Activated CD4-positive, alpha-beta T cell treated with anti-CD3 and anti-CD28 coated beads for 36 hours (primary cell): ENCODE data around the gene BNIP1. TPM values are rescaled to one million over a fixed set of nuclear protein-coding genes. Genes with fewer than 3 reads are reported as not detected.

Experiments
- ATAC-seq: fragments of 200-7000 bp; cut with Tn5 transposase; one replicate; pipeline ENCODE4 v1.10.0; 2021; ENCODE audit warnings: mild to moderate bottlenecking, moderate library complexity
- CTCF ChIA-PET: fragments of 350-600 bp; sonication (Branson Sonifier 250); formaldehyde crosslinking; loops from one replicate; lab custom pipeline; 2021; ENCODE audit warnings: antibody characterized with exemption; lab: Charles Lee
- POLR2A ChIA-PET: fragments of 350-600 bp; sonication (Branson Sonifier 250); formaldehyde crosslinking; loops from one replicate; lab custom pipeline; 2021; ENCODE audit warnings: antibody characterized with exemption, inconsistent platforms; lab: Charles Lee
- DNase-seq: peaks from one replicate; pipeline ENCODE4 v3.0.0-alpha.2; 2020
- H3K27ac Mint-ChIP-seq: one replicate; pipeline ENCODE4 v1.8.0; 2021; ENCODE audit warnings: mixed read lengths
- H3K27me3 Mint-ChIP-seq: one replicate; pipeline ENCODE4 v1.8.0; 2021; ENCODE audit warnings: mixed read lengths
- H3K36me3 Mint-ChIP-seq: one replicate; pipeline ENCODE4 v1.8.0; 2021; ENCODE audit warnings: low read depth, mixed read lengths
- H3K4me1 Mint-ChIP-seq: one replicate; pipeline ENCODE4 v1.8.0; 2021; ENCODE audit warnings: mixed read lengths
- H3K4me3 Mint-ChIP-seq: one replicate; pipeline ENCODE4 v1.8.0; 2021; ENCODE audit warnings: mild to moderate bottlenecking, moderate library complexity, mixed read lengths
- H3K9me3 Mint-ChIP-seq: one replicate; pipeline ENCODE4 v1.8.0; 2021; ENCODE audit warnings: low read depth, mixed read lengths
- intact Hi-C, 2 experiments: fragments of 100-400 bp; cut with DNase I in 1 of 2; cut with micrococcal nuclease in 1 of 2; formaldehyde crosslinking; loops; one replicate each; pipeline versions ENCODE4 v1.14.2 to v1.15.1; 2022 to 2024; cut with DNase I, micrococcal nuclease
- total RNA-seq, 2 experiments: library from RNA; stranded (reverse); gene quantifications; one replicate each; pipeline ENCODE4 v1.2.3, GENCODE V29; 2021

Gene BNIP1
- total RNA-seq, 2 experiments from 2014 or later = 24.2 to 26.8 TPM

GRCh38 chr5:173165177-173166016 is 21.1 kb downstream of the BNIP1 start:
- Mint-ChIP-seq H3K36me3 (peaks cover 15% of the 10 kb centered on the region), H3K4me1 (no peaks in the 10 kb centered on the region), H3K9me3 (no peaks in the 10 kb centered on the region), H3K4me3 (no peak overlapping the region), H3K27me3 (no peaks in the 10 kb centered on the region), H3K27ac (no peak overlapping the region)
- DNase-seq (no peak), ATAC-seq (no peak)
- intact Hi-C loops = loop anchor here (1.0 to 5.0 kb wide), 3 partner anchors 117 to 167 kb away; no protein-coding TSS in a partner anchor
- POLR2A ChIA-PET = no interaction called here
- CTCF ChIA-PET = interaction anchor here (1.0 kb wide), 1 partner anchor 8 kb away, joined by 3 read pairs; no protein-coding TSS in a partner anchor

GRCh38 chr5:173172166-173172565 is 27.8 kb downstream of the BNIP1 start:
- DNase-seq (no peak), ATAC-seq (no peak)
- intact Hi-C loops = no loop called here
- Mint-ChIP-seq H3K4me3 (no peak overlapping the region), H3K27ac (no peak overlapping the region), H3K4me1 (no peaks in the 10 kb centered on the region), H3K9me3 (no peaks in the 10 kb centered on the region), H3K27me3 (no peaks in the 10 kb centered on the region), H3K36me3 (no peaks in the 10 kb centered on the region)
- CTCF ChIA-PET = no interaction called here
- POLR2A ChIA-PET = no interaction called here

GRCh38 chr5:173175523-173175922 is 31.2 kb downstream of the BNIP1 start:
- CTCF ChIA-PET = interaction anchor here (0.6 to 1.0 kb wide), 2 partner anchors 80 to 215 kb away, joined by 3 read pairs; no protein-coding TSS in a partner anchor
- DNase-seq (no peak), ATAC-seq (no peak)
- Mint-ChIP-seq H3K4me1 (no peaks in the 10 kb centered on the region), H3K36me3 (no peaks in the 10 kb centered on the region), H3K9me3 (peaks cover 6% of the 10 kb centered on the region), H3K4me3 (no peak overlapping the region), H3K27ac (no peak overlapping the region), H3K27me3 (no peaks in the 10 kb centered on the region)
- intact Hi-C loops = no loop called here
- POLR2A ChIA-PET = no interaction called here

- no peak overlapping the region for H3K27ac Mint-ChIP-seq
- CTCF ChIA-PET = interaction anchor here (0.6 to 0.7 kb wide), 2 partner anchors 79 to 238 kb away, joined by 3 read pairs; no protein-coding TSS in a partner anchor
Observed at GRCh38 chr5:173178369-173178910, 34.1 kb downstream of the BNIP1 start.

GRCh38 chr5:173180331-173180730 is 36.0 kb downstream of the BNIP1 start:
- ATAC-seq = no peak
- Mint-ChIP-seq H3K27ac (no peak overlapping the region), H3K4me1 (no peaks in the 10 kb centered on the region), H3K4me3 (no peak overlapping the region), H3K9me3 (peaks cover 6% of the 10 kb centered on the region), H3K36me3 (no peaks in the 10 kb centered on the region), H3K27me3 (no peaks in the 10 kb centered on the region)
- no peak for DNase-seq
- ChIA-PET CTCF (interaction anchor here (0.7 kb wide), 1 partner anchor 36 kb away, joined by 3 read pairs; no protein-coding TSS in a partner anchor), POLR2A (no interaction called here)
- intact Hi-C loops = no loop called here

More at GRCh38 chr5:173178369-173178910, 34.1 kb downstream of the BNIP1 start:
- no peak overlapping the region for H3K4me3 Mint-ChIP-seq
- DNase-seq = peak; percentile 43
- peaks cover 6% of the 10 kb centered on the region for H3K9me3 Mint-ChIP-seq
- H3K36me3 Mint-ChIP-seq = no peaks in the 10 kb centered on the region
- no peaks in the 10 kb centered on the region for H3K4me1 Mint-ChIP-seq
- intact Hi-C loops = no loop called here
- no peaks in the 10 kb centered on the region for H3K27me3 Mint-ChIP-seq
- peak; percentile 76 for ATAC-seq
- POLR2A ChIA-PET = no interaction called here

GRCh38 chr5:173187054-173187743 is 42.9 kb downstream of the BNIP1 start:
- no peaks in the 10 kb centered on the region for H3K36me3 Mint-ChIP-seq
- no peaks in the 10 kb centered on the region for H3K9me3 Mint-ChIP-seq
- DNase-seq (peak; percentile 44), ATAC-seq (peak; percentile 74)
- H3K27me3 Mint-ChIP-seq = no peaks in the 10 kb centered on the region
- H3K27ac Mint-ChIP-seq = no peak overlapping the region
- ChIA-PET CTCF (interaction anchor here (0.6 to 1.2 kb wide), 3 partner anchors 9 to 257 kb away, joined by 3 to 4 read pairs (median 3); no protein-coding TSS in a partner anchor), POLR2A (no interaction called here)
- H3K4me1 Mint-ChIP-seq = no peaks in the 10 kb centered on the region
- H3K4me3 Mint-ChIP-seq = no peak overlapping the region
- intact Hi-C loops = loop anchor here in 1 of 2 experiments (1.0 kb wide), 1 partner anchor 209 kb away; no protein-coding TSS in a partner anchor

- H3K9me3 Mint-ChIP-seq = no peaks in the 10 kb centered on the region
- POLR2A ChIA-PET = no interaction called here
- no peak for DNase-seq
Observed at GRCh38 chr5:173188280-173188679, 43.9 kb downstream of the BNIP1 start.

GRCh38 chr5:173191015-173191414 is 46.7 kb downstream of the BNIP1 start:
- Mint-ChIP-seq H3K27ac (no peak overlapping the region), H3K4me1 (no peaks in the 10 kb centered on the region), H3K9me3 (no peaks in the 10 kb centered on the region), H3K27me3 (no peaks in the 10 kb centered on the region), H3K4me3 (no peak overlapping the region), H3K36me3 (no peaks in the 10 kb centered on the region)
- DNase-seq (no peak), ATAC-seq (no peak)
- POLR2A ChIA-PET = no interaction called here
- CTCF ChIA-PET = interaction anchor here (0.5 kb wide), 1 partner anchor 81 kb away, joined by 4 read pairs; no protein-coding TSS in a partner anchor
- intact Hi-C loops = no loop called here

More at GRCh38 chr5:173188280-173188679, 43.9 kb downstream of the BNIP1 start:
- Mint-ChIP-seq H3K4me3 (no peak overlapping the region), H3K27me3 (no peaks in the 10 kb centered on the region), H3K27ac (no peak overlapping the region), H3K36me3 (no peaks in the 10 kb centered on the region), H3K4me1 (no peaks in the 10 kb centered on the region)
- ATAC-seq = no peak
- CTCF ChIA-PET = no interaction called here
- intact Hi-C loops = no loop called here

- no peaks in the 10 kb centered on the region for H3K36me3 Mint-ChIP-seq
- H3K4me1 Mint-ChIP-seq = no peaks in the 10 kb centered on the region
- POLR2A ChIA-PET = no interaction called here
- no peak overlapping the region for H3K4me3 Mint-ChIP-seq
- no peaks in the 10 kb centered on the region for H3K27me3 Mint-ChIP-seq
- H3K9me3 Mint-ChIP-seq = no peaks in the 10 kb centered on the region
- ATAC-seq (no peak), DNase-seq (no peak)
- no peak overlapping the region for H3K27ac Mint-ChIP-seq
- intact Hi-C loops = no loop called here
- CTCF ChIA-PET = interaction anchor here (0.5 kb wide), 1 partner anchor 81 kb away, joined by 4 read pairs; no protein-coding TSS in a partner anchor
Observed at GRCh38 chr5:173191561-173191960, 47.2 kb downstream of the BNIP1 start.

- POLR2A ChIA-PET = no interaction called here
Observed at GRCh38 chr5:173192561-173192960, 48.2 kb downstream of the BNIP1 start.

More at GRCh38 chr5:173192561-173192960, 48.2 kb downstream of the BNIP1 start:
- Mint-ChIP-seq H3K9me3 (no peaks in the 10 kb centered on the region), H3K4me3 (no peak overlapping the region), H3K36me3 (no peaks in the 10 kb centered on the region), H3K4me1 (no peaks in the 10 kb centered on the region), H3K27ac (no peak overlapping the region), H3K27me3 (no peaks in the 10 kb centered on the region)
- ATAC-seq (no peak), DNase-seq (no peak)
- CTCF ChIA-PET = interaction anchor here (1.0 kb wide), 1 partner anchor 139 kb away, joined by 4 read pairs; no protein-coding TSS in a partner anchor
- intact Hi-C loops = no loop called here
